ENCODE results near the gene TANGO2. TPM values are rescaled to one million over a fixed set of nuclear protein-coding genes. Genes with fewer than 3 reads are reported as not detected.

Gene TANGO2
- total and polyA plus RNA-seq, 9 of the 15 experiments (the other 6 are each of a cell fraction or from before 2014, with no cell fraction given) = 15.5 to 94.9 (median 70.1) TPM

GRCh38 chr22:20083157-20083890 is 62.4 kb downstream of the TANGO2 start (continued):
- TF ChIP-seq ZNF583 (CRISPR knock-in tag; IDR thresholded peaks at IDR 0.05) (0 out of 2 replicates have a peak, but pooled peaks have one; percentile 27), SAFB (IDR thresholded peaks at IDR 0.05; ENCODE audit: borderline replicate concordance, low read depth, low read length) (no peak), CTCF (IDR thresholded peaks at IDR 0.05 in 2 of 3, conservative IDR thresholded peaks at IDR 0.05 in 1 of 3; ENCODE audit: insufficient read depth in 2 of 3, low read depth in 1 of 3, low read length in 3 of 3) (0 out of 6 replicates have a peak, but pooled peaks of 1 of the 3 experiments have one; percentile 35), POLR3G (IDR thresholded peaks at IDR 0.05; ENCODE audit: extremely low read depth, insufficient read length, insufficient replicate concordance) (no peak), GTF2E2 (tag; IDR thresholded peaks at IDR 0.05) (no peak), ZNF324 (CRISPR knock-in tag; IDR thresholded peaks at IDR 0.05) (no peak), GABPB1 (CRISPR knock-in tag; IDR thresholded peaks at IDR 0.05) (no peak), TGIF2 (CRISPR knock-in tag; IDR thresholded peaks at IDR 0.05) (no peak), CXXC5 (CRISPR knock-in tag; IDR thresholded peaks at IDR 0.05) (peak; percentile 38; the same call in 1 of the 2 replicates), WHSC1 (IDR thresholded peaks at IDR 0.05; ENCODE audit: low read length) (peak; percentile 69), MLLT1 (IDR thresholded peaks at IDR 0.05) (no peak)
- TF ChIP-seq, protein P1, sequence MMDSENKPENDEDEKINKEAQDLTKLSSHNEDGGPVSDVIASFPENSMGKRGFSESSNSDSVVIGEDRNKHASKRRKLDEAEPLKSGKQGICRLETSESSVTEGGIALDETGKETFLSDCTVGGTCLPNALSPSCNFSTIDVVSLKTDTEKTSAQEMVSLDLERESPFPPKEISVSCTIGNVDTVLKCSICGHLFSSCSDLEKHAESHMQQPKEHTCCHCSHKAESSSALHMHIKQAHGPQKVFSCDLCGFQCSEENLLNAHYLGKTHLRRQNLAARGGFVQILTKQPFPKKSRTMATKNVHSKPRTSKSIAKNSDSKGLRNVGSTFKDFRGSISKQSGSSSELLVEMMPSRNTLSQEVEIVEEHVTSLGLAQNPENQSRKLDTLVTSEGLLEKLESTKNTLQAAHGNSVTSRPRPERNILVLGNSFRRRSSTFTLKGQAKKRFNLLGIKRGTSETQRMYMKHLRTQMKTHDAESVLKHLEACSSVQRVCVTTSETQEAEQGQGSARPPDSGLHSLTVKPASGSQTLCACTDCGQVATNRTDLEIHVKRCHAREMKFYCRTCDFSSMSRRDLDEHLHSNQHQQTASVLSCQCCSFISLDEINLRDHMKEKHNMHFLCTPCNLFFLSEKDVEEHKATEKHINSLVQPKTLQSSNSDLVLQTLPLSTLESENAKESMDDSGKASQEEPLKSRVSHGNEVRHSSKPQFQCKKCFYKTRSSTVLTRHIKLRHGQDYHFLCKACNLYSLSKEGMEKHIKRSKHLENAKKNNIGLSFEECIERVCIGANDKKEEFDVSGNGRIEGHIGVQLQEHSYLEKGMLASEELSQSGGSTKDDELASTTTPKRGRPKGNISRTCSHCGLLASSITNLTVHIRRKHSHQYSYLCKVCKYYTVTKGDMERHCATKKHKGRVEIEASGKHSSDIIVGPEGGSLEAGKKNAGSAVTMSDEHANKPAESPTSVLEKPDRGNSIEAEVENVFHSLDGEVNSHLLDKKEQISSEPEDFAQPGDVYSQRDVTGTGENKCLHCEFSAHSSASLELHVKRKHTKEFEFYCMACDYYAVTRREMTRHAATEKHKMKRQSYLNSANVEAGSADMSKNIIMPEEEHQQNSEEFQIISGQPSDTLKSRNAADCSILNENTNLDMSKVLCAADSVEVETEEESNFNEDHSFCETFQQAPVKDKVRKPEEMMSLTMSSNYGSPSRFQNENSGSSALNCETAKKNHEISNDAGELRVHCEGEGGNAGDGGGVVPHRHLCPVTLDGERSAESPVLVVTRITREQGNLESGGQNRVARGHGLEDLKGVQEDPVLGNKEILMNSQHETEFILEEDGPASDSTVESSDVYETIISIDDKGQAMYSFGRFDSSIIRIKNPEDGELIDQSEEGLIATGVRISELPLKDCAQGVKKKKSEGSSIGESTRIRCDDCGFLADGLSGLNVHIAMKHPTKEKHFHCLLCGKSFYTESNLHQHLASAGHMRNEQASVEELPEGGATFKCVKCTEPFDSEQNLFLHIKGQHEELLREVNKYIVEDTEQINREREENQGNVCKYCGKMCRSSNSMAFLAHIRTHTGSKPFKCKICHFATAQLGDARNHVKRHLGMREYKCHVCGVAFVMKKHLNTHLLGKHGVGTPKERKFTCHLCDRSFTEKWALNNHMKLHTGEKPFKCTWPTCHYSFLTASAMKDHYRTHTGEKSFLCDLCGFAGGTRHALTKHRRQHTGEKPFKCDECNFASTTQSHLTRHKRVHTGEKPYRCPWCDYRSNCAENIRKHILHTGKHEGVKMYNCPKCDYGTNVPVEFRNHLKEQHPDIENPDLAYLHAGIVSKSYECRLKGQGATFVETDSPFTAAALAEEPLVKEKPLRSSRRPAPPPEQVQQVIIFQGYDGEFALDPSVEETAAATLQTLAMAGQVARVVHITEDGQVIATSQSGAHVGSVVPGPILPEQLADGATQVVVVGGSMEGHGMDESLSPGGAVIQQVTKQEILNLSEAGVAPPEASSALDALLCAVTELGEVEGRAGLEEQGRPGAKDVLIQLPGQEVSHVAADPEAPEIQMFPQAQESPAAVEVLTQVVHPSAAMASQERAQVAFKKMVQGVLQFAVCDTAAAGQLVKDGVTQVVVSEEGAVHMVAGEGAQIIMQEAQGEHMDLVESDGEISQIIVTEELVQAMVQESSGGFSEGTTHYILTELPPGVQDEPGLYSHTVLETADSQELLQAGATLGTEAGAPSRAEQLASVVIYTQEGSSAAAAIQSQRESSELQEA (IDR thresholded peaks at IDR 0.05; ENCODE audit: low read depth) = no peak
- TF ChIP-seq, protein P2, sequence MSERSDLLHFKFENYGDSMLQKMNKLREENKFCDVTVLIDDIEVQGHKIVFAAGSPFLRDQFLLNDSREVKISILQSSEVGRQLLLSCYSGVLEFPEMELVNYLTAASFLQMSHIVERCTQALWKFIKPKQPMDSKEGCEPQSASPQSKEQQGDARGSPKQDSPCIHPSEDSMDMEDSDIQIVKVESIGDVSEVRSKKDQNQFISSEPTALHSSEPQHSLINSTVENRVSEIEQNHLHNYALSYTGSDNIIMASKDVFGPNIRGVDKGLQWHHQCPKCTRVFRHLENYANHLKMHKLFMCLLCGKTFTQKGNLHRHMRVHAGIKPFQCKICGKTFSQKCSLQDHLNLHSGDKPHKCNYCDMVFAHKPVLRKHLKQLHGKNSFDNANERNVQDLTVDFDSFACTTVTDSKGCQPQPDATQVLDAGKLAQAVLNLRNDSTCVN (CRISPR knock-in tag; IDR thresholded peaks at IDR 0.05) = 0 out of 2 replicates have a peak, but pooled peaks have one; percentile 14

Measured in K562 (cell line).